Measurements from ENCODE around the gene DIPK1B. TPM values are rescaled to one million over a fixed set of nuclear protein-coding genes. Genes with fewer than 3 reads are reported as not detected.

DIPK1B gene
- total and polyA plus RNA-seq, 10 of the 15 experiments (the other 5 are each of a cell fraction or from before 2014, with no cell fraction given), result 0.08 to 0.28 (median 0.13) TPM; not detected in 3

- no TSS peak for BruUV-seq (replicated peaks)
- no peak for DNase-seq (ENCODE audit: low read depth, low spot score)
- TF ChIP-seq RCOR1 (conservative IDR thresholded peaks at IDR 0.05; ENCODE audit: low read depth, low read length), result no peak
- TF ChIP-seq MXI1 (IDR thresholded peaks at IDR 0.05; ENCODE audit: low read depth, low read length), result no peak
- no peak for TF ChIP-seq ELK1 (IDR thresholded peaks at IDR 0.05; ENCODE audit: low read depth, low read length)
- no peak for TF ChIP-seq STAT1 (conservative IDR thresholded peaks at IDR 0.05)
- 0 out of 4 replicates have a peak, but pooled peaks of 1 of the 2 experiments have one; percentile 17 for TF ChIP-seq IKZF2 (IDR thresholded peaks at IDR 0.05)
- TF ChIP-seq EZH2 (IDR thresholded peaks at IDR 0.05; ENCODE audit: borderline replicate concordance, control insufficient read depth, low read depth, low read length), result no peak
- no peak for TF ChIP-seq KDM1A (IDR thresholded peaks at IDR 0.05; ENCODE audit: borderline replicate concordance)
- no peak for TF ChIP-seq SP1 (IDR thresholded peaks at IDR 0.05; ENCODE audit: low read depth, low read length)
- no peak for TF ChIP-seq SUZ12 (IDR thresholded peaks at IDR 0.05; ENCODE audit: unreplicated experiment)
- TF ChIP-seq ZBTB40 (IDR thresholded peaks at IDR 0.05; ENCODE audit: borderline replicate concordance), result no peak
- TF ChIP-seq BACH1 (IDR thresholded peaks at IDR 0.05; ENCODE audit: borderline replicate concordance), result 0 out of 2 replicates have a peak, but pooled peaks have one; percentile 4
- no peak for TF ChIP-seq HCFC1 (IDR thresholded peaks at IDR 0.05; ENCODE audit: low read length)
- intact Hi-C loops (cut with micrococcal nuclease; ENCODE audit: unreplicated experiment), result no loop called here
- no peak overlapping the region for H3K27ac ChIP-seq (ENCODE audit: control insufficient read depth, insufficient read depth)
- RAD21 ChIA-PET (ENCODE audit: unreplicated experiment), result interaction anchor here (1.1 to 1.5 kb wide), 2 partner anchors 25 to 65 kb away, joined by 4 to 6 read pairs; no protein-coding TSS in a partner anchor
- SMC1A ChIA-PET (ENCODE audit: uncharacterized antibody, unreplicated experiment), result interaction anchor here (1.6 kb wide), 1 partner anchor 11 kb away, joined by 3 read pairs; no protein-coding TSS in a partner anchor
- peak overlapping the region; percentile 52; the same call in 1 of the 2 replicates for H2AFZ ChIP-seq (ENCODE audit: control insufficient read depth, low read depth, low read length)
- no peaks in the 10 kb centered on the region for H3K9me3 ChIP-seq (replicated peaks; ENCODE audit: control insufficient read depth, insufficient read depth, low read length)
- H3K36me3 ChIP-seq (ENCODE audit: control insufficient read depth in 2 of 2, insufficient read depth in 2 of 2, low read length in 1 of 2), result no peaks in the 10 kb centered on the region
- H3K4me2 ChIP-seq (ENCODE audit: control insufficient read depth, insufficient read depth), result peak overlapping the region; percentile 100
- FAIRE-seq, result no peak
- POLR2A ChIA-PET, result no interaction called here
- no peaks in the 10 kb centered on the region for H4K20me1 ChIP-seq (ENCODE audit: control insufficient read depth, insufficient read depth)
- peak; percentile 10 for ATAC-seq
- in situ Hi-C loops (cut with MboI), result no loop called here
- 42% methylated on average over 10 of the region's 10 CpGs for WGBS (ENCODE audit: insufficient coverage, insufficient replicate concordance, low lambda C conversion rate, missing lambda C conversion rate)
- no peaks in the 10 kb centered on the region for H3K79me2 ChIP-seq (ENCODE audit: control insufficient read depth, insufficient read depth, low read length)
- no peak overlapping the region for H3K9ac ChIP-seq (ENCODE audit: control insufficient read depth, insufficient read depth, low read length)
- peaks cover 24% of the 10 kb centered on the region for H3K4me1 ChIP-seq (ENCODE audit: control insufficient read depth, insufficient read depth, low read length)
- CTCF ChIA-PET, result interaction anchor here (1.1 to 3.5 kb wide), 4 partner anchors 15 to 29 kb away, joined by 3 to 16 read pairs (median 10); no protein-coding TSS in a partner anchor
- H3K27me3 ChIP-seq (replicated peaks in 1 of 2; ENCODE audit: control insufficient read depth in 2 of 2, insufficient read depth in 2 of 2, low read length in 1 of 2), result no peaks in the 10 kb centered on the region; a peak in 1 of 4 replicates
- H3K4me3 ChIP-seq, result peak overlapping the region; percentile 48; the same call in 1 of the 2 replicates
Measured at GRCh38 chr9:136701668-136702053, 10.7 kb upstream of the DIPK1B start.

Measured in GM12878 (cell line).